Mucosa of stomach (tissue), 1 donor: ENCODE data around the gene KIAA1671.

Experiments
- H3K27me3 ChIP-seq: one replicate; pipeline ENCODE4 v1.7.0; 2013; ENCODE audit warnings: mild to moderate bottlenecking, low read length; ENCODE audit not compliant: control insufficient read depth, insufficient read depth
- H3K36me3 ChIP-seq: one replicate; pipeline ENCODE4 v1.7.0; 2013; ENCODE audit warnings: low read length; ENCODE audit not compliant: control insufficient read depth, insufficient read depth
- H3K4me1 ChIP-seq: one replicate; pipeline ENCODE4 v1.7.0; 2013; ENCODE audit warnings: mild to moderate bottlenecking, low read length; ENCODE audit not compliant: control insufficient read depth, insufficient read depth
- H3K4me3 ChIP-seq: one replicate; pipeline ENCODE4 v1.7.0; 2013; ENCODE audit warnings: low read length
- H3K9ac ChIP-seq: one replicate; pipeline ENCODE4 v1.7.0; 2013; ENCODE audit warnings: mild to moderate bottlenecking, low read length, moderate library complexity
- H3K9me3 ChIP-seq: one replicate; pipeline ENCODE4 v1.7.0; 2013; ENCODE audit warnings: mild to moderate bottlenecking, low read length, moderate library complexity; ENCODE audit not compliant: control insufficient read depth
- donor health status: Pancreatic carcinoma.

The KIAA1671 gene

DNA sequence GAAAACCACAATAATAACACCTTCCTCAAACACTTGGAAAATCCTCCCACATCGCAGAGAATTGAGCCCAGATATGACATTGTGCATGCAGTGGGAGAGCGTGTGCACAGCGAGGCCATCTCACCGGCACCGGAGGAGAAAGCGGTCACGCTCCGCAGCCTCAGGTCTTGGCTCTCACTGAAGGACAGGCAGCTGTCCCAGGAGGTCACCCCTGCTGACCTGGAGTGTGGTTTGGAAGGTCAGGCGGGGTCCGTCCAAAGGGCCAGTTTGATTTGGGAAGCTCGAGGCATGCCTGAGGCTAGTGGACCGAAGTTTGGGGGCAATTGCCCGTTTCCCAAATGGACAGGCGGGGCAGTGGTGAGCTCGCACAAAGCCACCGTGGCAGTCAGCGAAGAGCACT lies 86.7 kb downstream of the KIAA1671 start:
- H3K4me1 ChIP-seq: no peaks in the 10 kb centered on the region
- H3K9ac ChIP-seq: no peak overlapping the region
- H3K27me3 ChIP-seq: no peaks in the 10 kb centered on the region
- H3K4me3 ChIP-seq: no peak overlapping the region
- H3K36me3 ChIP-seq: peaks cover 8% of the 10 kb centered on the region
- no peaks in the 10 kb centered on the region for H3K9me3 ChIP-seq

DNA sequence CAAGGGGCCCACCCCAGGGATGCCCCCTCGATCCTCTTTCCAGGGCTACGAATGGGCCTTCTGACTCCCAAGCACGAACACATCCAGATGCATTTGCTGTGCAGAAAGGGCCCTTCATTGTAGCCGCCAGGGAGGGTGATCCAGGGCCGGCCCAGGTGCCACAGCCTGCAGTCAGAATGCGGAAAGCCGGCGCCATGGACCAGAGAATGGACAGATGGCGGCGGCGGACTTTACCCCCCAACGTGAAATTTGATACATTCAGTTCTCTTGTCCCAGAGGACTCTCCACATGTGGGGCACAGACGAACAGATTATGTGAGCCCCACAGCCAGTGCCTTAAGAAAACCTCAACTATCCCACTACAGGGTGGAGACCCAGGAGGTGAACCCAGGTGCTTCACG lies 87.2 kb downstream of the KIAA1671 start:
- Histone ChIP-seq H3K4me1 (no peaks in the 10 kb centered on the region), H3K36me3 (peaks cover 8% of the 10 kb centered on the region), H3K4me3 (no peak overlapping the region), H3K27me3 (no peaks in the 10 kb centered on the region), H3K9me3 (no peaks in the 10 kb centered on the region), H3K9ac (no peak overlapping the region)

DNA sequence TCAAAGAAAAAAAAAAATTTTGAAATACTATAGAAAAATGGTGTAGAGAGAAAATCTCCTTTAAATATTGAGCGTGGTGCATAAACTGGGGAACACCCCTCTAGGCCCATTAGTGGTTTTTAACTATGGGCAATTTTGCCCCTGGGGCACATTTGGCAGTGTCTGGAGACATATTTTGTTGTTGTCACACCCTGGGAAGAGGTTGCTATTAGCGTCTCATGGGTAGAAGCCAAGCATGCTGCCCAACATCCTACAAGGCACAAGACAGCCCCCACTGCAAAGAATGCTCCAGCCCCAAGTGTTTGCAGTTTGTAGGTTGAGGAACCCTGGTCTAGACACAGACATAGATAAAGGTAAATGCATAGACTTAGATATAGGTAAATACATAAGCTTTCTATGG lies 92.6 kb downstream of the KIAA1671 start:
- H3K9me3 ChIP-seq: no peaks in the 10 kb centered on the region
- no peaks in the 10 kb centered on the region for H3K27me3 ChIP-seq
- no peaks in the 10 kb centered on the region for H3K4me1 ChIP-seq
- peaks cover 9% of the 10 kb centered on the region for H3K36me3 ChIP-seq
- H3K4me3 ChIP-seq: no peak overlapping the region
- no peak overlapping the region for H3K9ac ChIP-seq

DNA sequence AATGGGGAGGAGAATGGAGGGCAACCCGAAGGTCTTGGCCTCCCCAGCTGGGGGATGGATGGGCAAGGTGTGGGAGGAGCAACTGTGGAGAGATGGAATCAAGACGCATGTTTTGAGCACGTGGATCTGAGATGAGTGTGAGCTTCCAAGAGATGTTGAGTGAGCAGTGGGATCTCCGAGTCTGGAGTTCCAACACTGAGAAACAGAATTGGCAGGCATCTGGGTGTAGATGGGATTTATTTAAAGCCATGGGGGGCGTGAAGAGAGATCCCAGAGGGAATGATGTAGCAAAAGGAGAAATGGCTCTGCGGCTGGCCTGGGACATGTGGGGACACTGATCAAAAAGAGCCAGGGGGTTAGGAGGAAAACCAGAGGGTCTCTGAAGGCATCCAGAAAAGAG lies 95.6 kb downstream of the KIAA1671 start:
- H3K27me3 ChIP-seq: no peaks in the 10 kb centered on the region
- no peak overlapping the region for H3K9ac ChIP-seq
- peaks cover 5% of the 10 kb centered on the region for H3K9me3 ChIP-seq
- H3K4me1 ChIP-seq: no peaks in the 10 kb centered on the region
- H3K36me3 ChIP-seq: peaks cover 11% of the 10 kb centered on the region
- H3K4me3 ChIP-seq: no peak overlapping the region

DNA sequence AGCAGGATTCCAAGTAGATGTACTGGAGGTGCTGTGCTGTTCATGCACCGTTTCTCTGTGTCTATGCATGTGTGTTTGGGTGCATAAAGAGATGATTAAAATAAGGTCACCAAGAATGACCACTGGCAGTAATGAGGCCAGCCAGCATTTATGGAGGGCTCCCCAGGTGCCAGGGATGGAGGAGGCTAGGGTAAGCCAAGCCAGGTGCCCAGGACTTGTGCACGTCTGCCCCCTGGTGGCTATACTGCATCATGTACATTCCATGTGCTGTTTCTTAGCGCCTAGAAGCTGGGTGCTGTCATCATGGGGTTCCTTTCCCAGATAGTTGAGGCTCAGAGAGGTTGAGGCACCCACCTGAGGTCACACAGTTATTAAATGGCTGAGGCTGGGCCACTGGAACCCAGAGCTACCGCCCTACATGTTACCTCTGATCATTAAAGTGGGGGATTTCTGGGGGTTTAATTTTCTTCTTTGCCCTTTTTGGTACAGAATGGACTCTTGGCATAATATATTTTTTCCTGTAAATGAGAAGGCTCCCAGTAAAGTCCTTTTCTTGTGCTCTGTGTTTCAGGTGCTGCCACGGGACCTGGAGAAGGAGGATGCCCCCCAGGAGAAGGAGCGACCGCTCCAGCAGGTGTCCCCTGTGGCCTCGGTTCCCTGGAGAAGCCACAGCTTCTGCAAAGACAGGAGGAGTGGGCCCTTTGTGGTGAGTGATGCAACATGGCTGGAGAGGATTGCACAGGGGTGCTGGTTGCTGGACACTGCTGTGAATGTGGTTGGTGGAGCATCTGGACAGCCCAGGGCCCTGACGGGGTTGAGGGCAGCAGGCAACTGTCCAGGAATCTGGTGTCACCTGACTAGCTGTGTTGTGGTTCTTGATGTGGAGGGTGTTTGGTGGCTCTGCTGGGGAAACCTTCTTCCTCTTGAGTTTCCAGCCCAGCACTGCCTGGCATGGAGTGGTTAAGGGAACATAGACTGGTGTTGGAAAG lies 96.4 kb downstream of the KIAA1671 start:
- Histone ChIP-seq H3K36me3 (peaks cover 11% of the 10 kb centered on the region), H3K4me3 (no peak overlapping the region), H3K9ac (no peak overlapping the region), H3K9me3 (peaks cover 5% of the 10 kb centered on the region), H3K27me3 (no peaks in the 10 kb centered on the region), H3K4me1 (no peaks in the 10 kb centered on the region)

DNA sequence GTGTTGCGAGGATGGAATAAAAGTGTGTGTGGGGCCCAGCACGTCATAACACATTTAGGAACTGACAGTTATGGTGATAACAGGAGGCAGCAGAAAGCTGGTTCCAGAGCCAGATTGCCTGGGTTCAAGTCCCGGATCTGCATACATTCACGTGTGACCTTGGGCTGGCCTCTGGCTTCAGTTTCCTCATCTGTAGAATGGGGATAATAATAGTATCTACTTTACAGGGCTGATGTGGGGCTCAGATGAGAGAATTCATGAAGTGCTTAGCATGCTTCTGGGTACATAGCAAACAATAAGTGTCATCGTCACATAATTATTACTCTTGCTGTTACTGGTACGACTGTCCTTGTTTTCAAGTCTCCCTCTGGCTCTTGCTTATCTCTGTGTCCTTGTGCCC lies 97.3 kb downstream of the KIAA1671 start:
- H3K9ac ChIP-seq: no peak overlapping the region
- no peaks in the 10 kb centered on the region for H3K4me1 ChIP-seq
- no peak overlapping the region for H3K4me3 ChIP-seq
- peaks cover 11% of the 10 kb centered on the region for H3K36me3 ChIP-seq
- H3K27me3 ChIP-seq: no peaks in the 10 kb centered on the region
- peaks cover 5% of the 10 kb centered on the region for H3K9me3 ChIP-seq

DNA sequence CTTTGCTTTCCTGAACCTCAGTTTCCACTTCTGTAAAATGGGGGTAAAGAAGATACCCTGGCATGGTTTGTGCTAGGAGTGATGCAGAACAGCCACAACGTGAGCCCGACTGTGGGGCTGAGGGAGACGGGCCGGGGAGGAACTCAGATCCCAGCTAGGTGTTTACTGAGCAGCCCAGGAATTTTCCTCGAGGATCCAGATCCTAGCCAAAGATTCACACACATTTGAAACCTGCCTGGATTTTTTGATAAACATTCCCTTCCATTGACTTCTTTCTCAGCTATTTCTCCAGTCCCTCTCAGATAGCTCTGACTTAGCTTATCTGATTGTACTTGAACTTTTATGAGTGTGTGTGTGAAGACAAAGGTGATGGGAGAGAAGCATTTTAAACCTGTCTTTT lies 98.0 kb downstream of the KIAA1671 start:
- Histone ChIP-seq H3K9ac (no peak overlapping the region), H3K4me1 (no peaks in the 10 kb centered on the region), H3K36me3 (peaks cover 11% of the 10 kb centered on the region), H3K9me3 (peaks cover 5% of the 10 kb centered on the region), H3K27me3 (no peaks in the 10 kb centered on the region), H3K4me3 (no peak overlapping the region)

DNA sequence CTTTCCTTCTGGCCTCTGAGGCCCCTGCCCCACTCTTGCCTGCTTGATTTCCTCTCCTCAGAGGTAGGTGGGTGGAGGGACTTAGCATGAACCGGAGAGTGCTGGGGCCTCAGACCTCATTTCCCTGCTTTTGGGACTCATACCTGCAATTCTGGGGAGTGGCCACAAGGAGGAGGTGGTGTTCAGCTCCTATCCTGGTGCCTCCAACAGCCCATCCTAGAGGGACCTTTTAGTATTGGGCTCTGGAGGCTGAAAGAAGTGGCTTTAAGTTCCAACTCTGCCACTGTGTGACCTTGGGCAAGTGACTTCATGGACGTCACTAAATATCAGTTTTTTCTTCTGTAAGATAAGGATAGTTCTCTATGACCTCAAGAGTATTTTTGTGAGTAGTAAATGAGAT lies 98.6 kb downstream of the KIAA1671 start:
- Histone ChIP-seq H3K9me3 (peaks cover 5% of the 10 kb centered on the region), H3K9ac (no peak overlapping the region), H3K36me3 (peaks cover 11% of the 10 kb centered on the region), H3K27me3 (no peaks in the 10 kb centered on the region), H3K4me3 (no peak overlapping the region), H3K4me1 (no peaks in the 10 kb centered on the region)

DNA sequence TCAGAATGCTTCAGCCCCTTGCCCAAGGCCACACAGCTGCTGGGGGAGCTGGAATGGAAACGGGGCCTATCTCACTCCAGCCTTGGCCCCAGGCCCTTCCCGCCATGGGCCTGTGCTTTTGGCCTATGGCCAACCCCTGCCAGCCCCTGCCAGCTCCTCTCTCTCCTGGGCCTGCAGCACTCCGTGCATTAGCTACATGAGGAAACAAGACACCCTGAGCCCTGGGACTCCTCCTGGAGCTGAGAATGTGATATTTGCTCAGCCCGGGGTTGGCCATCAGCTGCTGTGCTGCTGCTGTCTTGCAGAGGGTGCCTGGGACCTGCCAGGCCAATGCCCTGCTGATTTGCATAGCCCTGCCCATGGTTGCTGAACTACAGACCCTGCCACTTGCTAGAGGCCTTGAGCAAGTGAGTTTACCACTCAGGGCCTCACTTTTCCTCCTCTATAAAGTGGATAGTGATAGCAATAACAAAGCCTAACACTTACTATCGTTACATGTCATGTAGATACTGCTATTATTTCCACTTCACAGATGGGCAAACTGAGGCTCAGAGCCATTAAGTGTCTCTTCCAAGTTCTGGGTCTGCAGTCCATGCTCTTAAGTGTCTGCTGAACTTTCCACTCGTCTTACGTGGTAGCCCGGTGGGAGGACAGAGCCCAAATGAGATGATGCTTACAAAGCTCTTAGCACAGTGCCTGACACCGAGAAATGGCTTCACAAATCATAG lies 99.6 kb downstream of the KIAA1671 start:
- peaks cover 5% of the 10 kb centered on the region for H3K9me3 ChIP-seq
- no peak overlapping the region for H3K4me3 ChIP-seq
- no peak overlapping the region for H3K9ac ChIP-seq
- H3K36me3 ChIP-seq: peaks cover 11% of the 10 kb centered on the region
- H3K27me3 ChIP-seq: no peaks in the 10 kb centered on the region
- H3K4me1 ChIP-seq: no peaks in the 10 kb centered on the region

DNA sequence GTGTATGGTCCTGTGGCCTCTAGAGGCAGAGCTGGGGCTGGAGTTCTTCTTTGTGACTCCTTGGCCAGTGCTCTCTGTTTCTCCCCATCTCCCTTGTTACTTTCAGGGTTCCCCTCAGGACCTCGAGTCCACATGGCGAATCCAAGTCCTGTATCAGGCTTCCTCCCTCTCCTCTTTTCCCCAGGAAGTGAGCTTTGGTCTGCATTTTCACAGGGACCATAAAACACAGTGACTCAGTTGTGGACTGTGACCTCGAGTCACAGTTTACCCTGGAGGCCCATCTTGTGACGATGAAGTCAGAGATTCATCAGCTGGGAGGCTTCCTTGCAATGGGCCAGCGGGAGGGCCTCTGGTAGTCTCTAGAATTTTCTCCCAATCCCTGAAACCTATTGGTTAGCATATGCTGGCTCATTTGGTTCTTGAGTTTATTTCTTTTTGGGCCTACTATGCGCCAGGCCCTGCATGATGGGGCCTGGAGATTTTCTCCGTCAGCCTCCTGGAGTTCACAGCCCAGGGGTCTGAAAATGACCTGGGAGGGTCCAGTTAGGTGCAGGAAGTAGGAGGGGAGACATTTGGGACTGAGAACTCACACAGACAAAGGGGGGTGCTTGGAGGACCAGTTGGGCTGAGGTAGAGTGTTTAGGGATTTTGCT lies 100.8 kb downstream of the KIAA1671 start:
- Histone ChIP-seq H3K9ac (no peak overlapping the region), H3K4me1 (no peaks in the 10 kb centered on the region), H3K27me3 (no peaks in the 10 kb centered on the region), H3K9me3 (peaks cover 5% of the 10 kb centered on the region), H3K36me3 (peaks cover 11% of the 10 kb centered on the region), H3K4me3 (no peak overlapping the region)

DNA sequence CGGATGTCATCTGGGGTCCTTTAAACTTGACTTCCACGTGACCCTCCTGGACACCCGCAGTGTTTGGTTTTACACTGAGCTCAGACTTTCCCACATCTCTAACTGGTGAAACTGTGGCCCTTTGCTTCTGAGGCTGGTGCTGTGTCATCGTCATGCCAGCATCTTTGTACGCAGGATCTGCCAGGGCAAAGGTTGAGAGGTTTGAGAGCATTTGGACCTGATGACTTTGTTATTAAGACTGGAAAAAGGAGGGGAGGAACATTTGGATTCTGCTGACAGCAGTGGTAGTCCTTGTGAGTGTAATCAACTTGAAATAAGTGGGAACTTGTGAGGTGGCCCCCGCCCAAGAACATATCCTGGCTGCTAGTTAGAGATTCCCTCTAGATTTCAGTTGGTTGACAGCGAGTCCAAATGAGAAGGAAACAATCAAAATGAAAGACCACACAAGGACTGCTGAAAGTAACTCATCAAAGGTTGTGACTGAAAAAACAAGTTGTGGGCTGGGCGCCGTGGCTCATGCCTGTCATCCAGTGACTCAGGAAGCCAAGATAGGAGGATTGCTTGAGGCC lies 102.5 kb downstream of the KIAA1671 start:
- Histone ChIP-seq H3K27me3 (no peaks in the 10 kb centered on the region), H3K4me1 (no peaks in the 10 kb centered on the region), H3K4me3 (no peak overlapping the region), H3K9ac (no peak overlapping the region), H3K36me3 (peaks cover 11% of the 10 kb centered on the region), H3K9me3 (peaks cover 5% of the 10 kb centered on the region)
